Measurements from ENCODE around the gene PLS1.

DNA sequence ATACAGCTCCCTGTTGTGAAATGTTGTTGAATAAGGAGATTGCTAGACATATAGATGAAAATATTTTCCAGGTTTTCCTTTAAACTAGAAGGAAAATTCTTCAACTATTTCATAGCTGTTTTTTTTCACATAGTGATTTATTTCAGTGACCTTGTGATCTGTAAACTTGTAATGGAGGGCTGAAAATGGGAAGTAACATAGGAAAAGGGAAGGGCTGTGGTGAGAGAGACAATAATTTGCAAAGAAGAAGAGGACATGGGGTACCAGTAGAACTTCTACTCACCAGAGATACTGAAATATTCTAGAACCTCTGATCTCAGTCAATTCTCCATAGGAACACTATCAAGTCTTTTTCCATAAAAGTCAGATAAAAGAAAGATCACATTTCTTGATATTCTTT is 60.4 kb downstream of the PLS1 start:
- TF ChIP-seq RARB (CRISPR knock-in tag; IDR thresholded peaks at IDR 0.05), result no peak
- no peak for TF ChIP-seq BHLHE40 (IDR thresholded peaks at IDR 0.05; ENCODE audit: low read depth, low read length)
- no peak for TF ChIP-seq GATA3 (IDR thresholded peaks at IDR 0.05; ENCODE audit: borderline replicate concordance)
- TF ChIP-seq, protein P1, sequence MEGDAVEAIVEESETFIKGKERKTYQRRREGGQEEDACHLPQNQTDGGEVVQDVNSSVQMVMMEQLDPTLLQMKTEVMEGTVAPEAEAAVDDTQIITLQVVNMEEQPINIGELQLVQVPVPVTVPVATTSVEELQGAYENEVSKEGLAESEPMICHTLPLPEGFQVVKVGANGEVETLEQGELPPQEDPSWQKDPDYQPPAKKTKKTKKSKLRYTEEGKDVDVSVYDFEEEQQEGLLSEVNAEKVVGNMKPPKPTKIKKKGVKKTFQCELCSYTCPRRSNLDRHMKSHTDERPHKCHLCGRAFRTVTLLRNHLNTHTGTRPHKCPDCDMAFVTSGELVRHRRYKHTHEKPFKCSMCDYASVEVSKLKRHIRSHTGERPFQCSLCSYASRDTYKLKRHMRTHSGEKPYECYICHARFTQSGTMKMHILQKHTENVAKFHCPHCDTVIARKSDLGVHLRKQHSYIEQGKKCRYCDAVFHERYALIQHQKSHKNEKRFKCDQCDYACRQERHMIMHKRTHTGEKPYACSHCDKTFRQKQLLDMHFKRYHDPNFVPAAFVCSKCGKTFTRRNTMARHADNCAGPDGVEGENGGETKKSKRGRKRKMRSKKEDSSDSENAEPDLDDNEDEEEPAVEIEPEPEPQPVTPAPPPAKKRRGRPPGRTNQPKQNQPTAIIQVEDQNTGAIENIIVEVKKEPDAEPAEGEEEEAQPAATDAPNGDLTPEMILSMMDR (IDR thresholded peaks at IDR 0.05), result no peak
- TF ChIP-seq POLR2AphosphoS2 (conservative IDR thresholded peaks at IDR 0.05; ENCODE audit: low read length), result no peak
- no peak for TF ChIP-seq CHD4 (IDR thresholded peaks at IDR 0.05; ENCODE audit: borderline replicate concordance)
- TF ChIP-seq, protein P2, sequence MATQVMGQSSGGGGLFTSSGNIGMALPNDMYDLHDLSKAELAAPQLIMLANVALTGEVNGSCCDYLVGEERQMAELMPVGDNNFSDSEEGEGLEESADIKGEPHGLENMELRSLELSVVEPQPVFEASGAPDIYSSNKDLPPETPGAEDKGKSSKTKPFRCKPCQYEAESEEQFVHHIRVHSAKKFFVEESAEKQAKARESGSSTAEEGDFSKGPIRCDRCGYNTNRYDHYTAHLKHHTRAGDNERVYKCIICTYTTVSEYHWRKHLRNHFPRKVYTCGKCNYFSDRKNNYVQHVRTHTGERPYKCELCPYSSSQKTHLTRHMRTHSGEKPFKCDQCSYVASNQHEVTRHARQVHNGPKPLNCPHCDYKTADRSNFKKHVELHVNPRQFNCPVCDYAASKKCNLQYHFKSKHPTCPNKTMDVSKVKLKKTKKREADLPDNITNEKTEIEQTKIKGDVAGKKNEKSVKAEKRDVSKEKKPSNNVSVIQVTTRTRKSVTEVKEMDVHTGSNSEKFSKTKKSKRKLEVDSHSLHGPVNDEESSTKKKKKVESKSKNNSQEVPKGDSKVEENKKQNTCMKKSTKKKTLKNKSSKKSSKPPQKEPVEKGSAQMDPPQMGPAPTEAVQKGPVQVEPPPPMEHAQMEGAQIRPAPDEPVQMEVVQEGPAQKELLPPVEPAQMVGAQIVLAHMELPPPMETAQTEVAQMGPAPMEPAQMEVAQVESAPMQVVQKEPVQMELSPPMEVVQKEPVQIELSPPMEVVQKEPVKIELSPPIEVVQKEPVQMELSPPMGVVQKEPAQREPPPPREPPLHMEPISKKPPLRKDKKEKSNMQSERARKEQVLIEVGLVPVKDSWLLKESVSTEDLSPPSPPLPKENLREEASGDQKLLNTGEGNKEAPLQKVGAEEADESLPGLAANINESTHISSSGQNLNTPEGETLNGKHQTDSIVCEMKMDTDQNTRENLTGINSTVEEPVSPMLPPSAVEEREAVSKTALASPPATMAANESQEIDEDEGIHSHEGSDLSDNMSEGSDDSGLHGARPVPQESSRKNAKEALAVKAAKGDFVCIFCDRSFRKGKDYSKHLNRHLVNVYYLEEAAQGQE (IDR thresholded peaks at IDR 0.05), result no peak
- no peak for TF ChIP-seq PHF8 (IDR thresholded peaks at IDR 0.05; ENCODE audit: borderline replicate concordance, low read depth)
- TF ChIP-seq, protein P3, sequence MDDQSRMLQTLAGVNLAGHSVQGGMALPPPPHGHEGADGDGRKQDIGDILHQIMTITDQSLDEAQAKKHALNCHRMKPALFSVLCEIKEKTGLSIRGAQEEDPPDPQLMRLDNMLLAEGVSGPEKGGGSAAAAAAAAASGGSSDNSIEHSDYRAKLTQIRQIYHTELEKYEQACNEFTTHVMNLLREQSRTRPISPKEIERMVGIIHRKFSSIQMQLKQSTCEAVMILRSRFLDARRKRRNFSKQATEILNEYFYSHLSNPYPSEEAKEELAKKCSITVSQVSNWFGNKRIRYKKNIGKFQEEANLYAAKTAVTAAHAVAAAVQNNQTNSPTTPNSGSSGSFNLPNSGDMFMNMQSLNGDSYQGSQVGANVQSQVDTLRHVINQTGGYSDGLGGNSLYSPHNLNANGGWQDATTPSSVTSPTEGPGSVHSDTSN (IDR thresholded peaks at IDR 0.05), result no peak
- no peak for TF ChIP-seq POLR2A (IDR thresholded peaks at IDR 0.05; ENCODE audit: low read length)
- TF ChIP-seq, protein P4, sequence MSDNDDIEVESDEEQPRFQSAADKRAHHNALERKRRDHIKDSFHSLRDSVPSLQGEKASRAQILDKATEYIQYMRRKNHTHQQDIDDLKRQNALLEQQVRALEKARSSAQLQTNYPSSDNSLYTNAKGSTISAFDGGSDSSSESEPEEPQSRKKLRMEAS (IDR thresholded peaks at IDR 0.05), result no peak
